ENCODE results near the gene RGS16.

DNA sequence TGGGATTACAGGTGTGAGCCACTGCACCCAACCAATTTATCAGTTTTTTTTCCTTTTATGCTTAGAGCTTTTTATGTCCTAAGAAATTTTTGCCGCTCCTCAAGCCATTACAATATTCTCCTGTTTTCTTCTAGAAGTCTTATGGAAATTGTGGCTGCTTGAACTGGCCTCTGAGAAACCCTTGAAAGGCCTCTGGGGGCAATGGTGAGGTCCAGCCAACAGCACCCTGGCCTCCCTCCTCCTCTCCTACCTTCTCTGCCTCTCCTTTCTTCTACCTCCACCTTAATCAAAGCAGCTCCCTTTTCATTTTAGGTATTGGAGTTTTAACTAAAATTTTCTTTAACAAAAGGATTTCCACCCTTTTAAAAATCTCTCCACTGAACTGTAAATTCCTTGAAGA is 24.5 kb upstream of the RGS16 start:
- no peak for TF ChIP-seq EZH2 (IDR thresholded peaks at IDR 0.05; ENCODE audit: insufficient read depth, poor library complexity, severe bottlenecking)
- TF ChIP-seq EZH2phosphoT487 (IDR thresholded peaks at IDR 0.05; ENCODE audit: insufficient read depth, low read depth), result no peak
